GM12891 (cell line): ENCODE measurements around the gene TMEM132E.

Experiments
- POLR2A ChIP-seq: IDR thresholded peaks from 2 replicates; pipeline ENCODE4 v1.6.1; 2011; ENCODE audit warnings: low read depth, low read length, control low read depth
- POLR2AphosphoS5 ChIP-seq: IDR thresholded peaks from 2 replicates; pipeline ENCODE4 v1.6.1; 2011; ENCODE audit warnings: low read depth, low read length, control low read depth
- TAF1 ChIP-seq: IDR thresholded peaks from 2 replicates; pipeline ENCODE4 v1.6.1; 2011; ENCODE audit warnings: low read depth, low read length, control low read depth

DNA sequence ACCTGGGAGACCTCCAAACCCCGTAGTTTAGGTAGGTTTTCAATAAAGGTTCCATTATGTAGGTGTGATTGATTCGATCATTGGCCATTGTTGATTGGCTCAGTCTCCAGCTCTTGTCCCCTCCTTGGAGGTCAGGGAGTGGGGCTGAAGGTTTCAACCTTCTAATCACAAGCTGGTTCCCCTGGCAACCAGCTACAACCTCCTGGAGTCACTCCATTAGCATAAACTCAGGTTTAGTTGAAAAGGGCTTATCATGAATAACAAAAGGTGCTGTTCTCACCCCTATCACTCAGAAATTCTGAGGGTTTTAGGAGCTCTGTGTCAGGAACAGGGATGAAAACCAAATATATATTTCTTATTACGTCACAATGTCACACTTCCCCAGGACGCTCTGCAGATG is 28.5 kb downstream of the TMEM132E start:
- TF ChIP-seq POLR2AphosphoS5 (no peak), POLR2A (no peak), TAF1 (no peak)
